NK-92 (cell line): ENCODE measurements around the gene GOLGA1.
"Not testable (repeated sequence)": the region's sequence is repeated elsewhere in the genome, so short reads cannot be mapped to it uniquely, and the experiment has no call there.

Experiments
- DNase-seq: peaks from one replicate; lab custom pipeline; 2025; ENCODE audit not compliant: unreplicated experiment; lab: John Stamatoyannopoulos, UW

Gene GOLGA1

GRCh38 chr9:124838567-124839275 is 102.2 kb downstream of the GOLGA1 start:
- not testable (repeated sequence) for DNase-seq

DNA sequence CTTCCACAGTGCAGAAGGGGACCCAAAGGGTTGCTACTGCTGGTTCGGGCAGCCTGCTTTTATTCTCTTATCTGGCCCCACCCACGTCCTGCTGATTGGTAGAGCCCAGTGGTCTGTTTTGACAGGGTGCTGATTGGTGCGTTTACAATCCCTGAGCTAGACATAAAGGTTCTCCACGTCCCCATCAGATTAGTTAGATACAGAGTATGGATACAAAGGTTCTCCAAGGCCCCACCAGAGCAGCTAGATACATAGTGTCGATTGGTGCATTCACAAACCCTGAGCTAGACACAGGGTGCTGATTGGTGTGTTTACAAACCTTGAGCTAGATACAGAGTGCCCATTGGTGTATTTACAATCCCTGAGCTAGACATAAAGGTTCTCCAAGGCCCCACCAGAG is 102.8 kb downstream of the GOLGA1 start:
- not testable (repeated sequence) for DNase-seq

DNA sequence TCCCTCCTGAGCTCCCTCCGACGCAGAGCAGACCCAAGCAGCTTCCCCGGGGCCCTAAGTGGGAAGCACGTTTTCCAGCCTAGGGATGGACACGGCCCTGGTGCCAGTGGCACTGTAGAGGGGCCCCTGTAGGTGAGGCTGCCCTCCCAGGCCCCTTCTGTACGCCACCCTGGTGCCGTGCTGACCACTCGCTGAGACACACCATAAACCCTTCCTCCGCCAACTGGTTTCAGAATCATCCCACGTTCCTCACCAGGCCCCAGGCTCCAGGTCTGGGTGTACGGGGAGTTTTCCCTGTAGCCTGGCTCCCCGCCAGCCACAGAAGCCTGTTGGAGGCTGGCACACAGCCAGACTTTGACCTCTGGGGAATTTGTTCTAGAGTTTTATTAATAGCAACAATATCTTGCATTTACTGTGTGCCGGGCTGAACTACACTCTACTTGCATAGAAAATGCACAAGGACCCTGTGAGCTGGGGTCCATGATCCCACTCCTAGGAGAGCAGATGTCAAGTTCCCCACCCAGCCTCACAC is 105.8 kb downstream of the GOLGA1 start:
- no peak for DNase-seq

GRCh38 chr9:124834591-124834990 is 106.3 kb downstream of the GOLGA1 start:
- DNase-seq: no peak

- no peak for DNase-seq
Measured at GRCh38 chr9:124831642-124832364, 109.1 kb downstream of the GOLGA1 start.

- no peak for DNase-seq
Measured at GRCh38 chr9:124830593-124830992, 110.3 kb downstream of the GOLGA1 start.

DNA sequence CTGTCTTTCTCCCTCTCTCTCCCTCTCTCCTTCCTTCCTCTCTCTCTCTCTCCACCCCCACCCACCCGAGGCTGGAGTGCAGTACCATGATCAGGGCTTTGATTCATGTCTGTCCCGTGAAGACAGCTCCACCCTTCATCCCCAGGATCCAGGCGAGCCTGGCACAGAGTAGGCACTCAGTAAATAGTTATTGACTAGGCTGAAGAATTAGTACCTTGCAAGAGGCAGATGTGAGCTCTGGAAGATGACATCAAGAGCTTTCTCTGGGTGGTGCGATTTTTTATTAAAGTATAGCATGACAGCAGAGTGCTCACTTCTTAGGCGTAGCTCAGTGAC is 111.6 kb downstream of the GOLGA1 start:
- DNase-seq: no peak

DNA sequence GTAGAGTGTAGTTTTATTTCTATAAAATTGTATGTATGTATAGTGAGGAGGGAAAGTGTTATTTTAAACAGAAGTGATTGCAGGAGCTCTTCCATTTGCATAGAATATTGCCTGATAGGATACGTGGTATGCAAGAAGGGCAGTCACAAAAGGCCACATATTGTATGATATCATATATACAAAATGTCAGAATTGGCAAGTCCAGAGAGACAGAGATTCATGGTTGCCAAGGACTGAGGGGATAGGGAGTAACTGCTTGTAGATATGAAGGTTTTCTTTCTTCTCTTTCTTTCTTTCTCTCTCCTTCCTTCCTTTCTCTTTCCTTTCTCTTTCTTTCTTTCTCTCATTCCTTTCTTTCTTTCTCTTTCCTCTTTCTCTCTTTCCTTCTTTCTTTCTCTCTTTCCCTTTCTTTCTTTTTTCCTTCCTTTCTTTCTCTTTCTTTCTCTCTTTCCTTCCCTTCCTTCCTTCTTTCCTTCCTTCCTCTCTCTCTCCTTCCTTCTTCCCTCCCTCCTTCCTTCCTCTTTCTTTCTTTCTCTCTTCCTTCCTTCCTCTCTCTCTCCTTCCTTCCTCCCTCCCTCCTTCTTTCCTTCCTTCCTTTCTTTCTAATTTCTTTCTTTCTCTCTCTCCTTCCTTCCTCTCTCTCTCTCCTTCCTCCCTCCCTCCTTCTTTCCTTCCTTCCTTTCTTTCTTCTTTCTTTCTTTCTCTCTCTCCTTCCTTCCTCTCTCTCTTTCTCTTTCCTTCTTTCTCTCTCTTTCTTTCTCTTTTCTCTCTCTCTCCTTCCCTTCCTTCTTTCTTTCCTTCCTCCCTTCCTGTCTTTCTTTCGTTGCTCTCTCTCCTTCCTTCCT is 112.2 kb downstream of the GOLGA1 start:
- DNase-seq: no peak
